SK-N-MC (cell line): Measurements from ENCODE around the gene CYP27B1.

ENCODE experiments used
- EZH2 ChIP-seq: fragments of 200-600 bp; sonication (generic); IDR thresholded peaks from one replicate; pipeline ENCODE4 v1.6.1; 2017; ENCODE audit warnings: antibody characterized with exemption
- POLR2AphosphoS5 ChIP-seq: IDR thresholded peaks from 2 replicates; pipeline ENCODE4 v1.6.1; 2012; ENCODE audit warnings: mild to moderate bottlenecking, low read depth, low read length, borderline replicate concordance

GRCh38 chr12:57726884-57727757 lies 39.8 kb downstream of the CYP27B1 start:
- no peak for TF ChIP-seq EZH2
- TF ChIP-seq POLR2AphosphoS5 = no peak
